HFFc6 (cell line): Measurements from ENCODE around the gene STAT5A. TPM values are rescaled to one million over a fixed set of nuclear protein-coding genes. Genes with fewer than 3 reads are reported as not detected.

Source experiments
- DNase-seq: peaks from one replicate; pipeline ENCODE4 v3.0.0-alpha.2; 2018
- H3K27ac Mint-ChIP-seq: 2 replicates; pipeline ENCODE4 v1.8.0; 2020; ENCODE audit warnings: mild to moderate bottlenecking, mixed read lengths
- H3K27me3 Mint-ChIP-seq: 2 replicates; pipeline ENCODE4 v1.8.0; 2021; ENCODE audit warnings: mild to moderate bottlenecking, moderate library complexity, mixed read lengths; ENCODE audit not compliant: insufficient read depth
- H3K36me3 Mint-ChIP-seq: 2 replicates; pipeline ENCODE4 v1.8.0; 2021; ENCODE audit warnings: low read depth, mixed read lengths
- H3K4me1 Mint-ChIP-seq: 2 replicates; pipeline ENCODE4 v1.8.0; 2020; ENCODE audit warnings: low read depth, mixed read lengths
- H3K4me3 Mint-ChIP-seq: 2 replicates; pipeline ENCODE4 v1.8.0; 2020; ENCODE audit warnings: mild to moderate bottlenecking, moderate library complexity, mixed read lengths
- H3K9me3 Mint-ChIP-seq: 2 replicates; pipeline ENCODE4 v1.8.0; 2020; ENCODE audit warnings: mild to moderate bottlenecking, mixed read lengths
- CTCF ChIP-seq: fragments of 200-600 bp; sonication (generic); IDR thresholded peaks from 2 replicates; pipeline ENCODE4 v1.5.0; 2021; ENCODE audit warnings: antibody characterized with exemption, mild to moderate bottlenecking
- total RNA-seq, 6 experiments: library from RNA; stranded (reverse); fragmentation: NEBNext Ultra II Directional; extraction: Animal tissue kit (Norgen Biotek cat#: 25700); gene quantifications; 2 replicates in 1 of 6; 3 replicates in 5 of 6; pipeline ENCODE4 v1.2.3, GENCODE V29; 2021

STAT5A gene
- total RNA-seq, 6 experiments from 2014 or later: 0.27 to 1.0 (median 0.53) TPM

DNA sequence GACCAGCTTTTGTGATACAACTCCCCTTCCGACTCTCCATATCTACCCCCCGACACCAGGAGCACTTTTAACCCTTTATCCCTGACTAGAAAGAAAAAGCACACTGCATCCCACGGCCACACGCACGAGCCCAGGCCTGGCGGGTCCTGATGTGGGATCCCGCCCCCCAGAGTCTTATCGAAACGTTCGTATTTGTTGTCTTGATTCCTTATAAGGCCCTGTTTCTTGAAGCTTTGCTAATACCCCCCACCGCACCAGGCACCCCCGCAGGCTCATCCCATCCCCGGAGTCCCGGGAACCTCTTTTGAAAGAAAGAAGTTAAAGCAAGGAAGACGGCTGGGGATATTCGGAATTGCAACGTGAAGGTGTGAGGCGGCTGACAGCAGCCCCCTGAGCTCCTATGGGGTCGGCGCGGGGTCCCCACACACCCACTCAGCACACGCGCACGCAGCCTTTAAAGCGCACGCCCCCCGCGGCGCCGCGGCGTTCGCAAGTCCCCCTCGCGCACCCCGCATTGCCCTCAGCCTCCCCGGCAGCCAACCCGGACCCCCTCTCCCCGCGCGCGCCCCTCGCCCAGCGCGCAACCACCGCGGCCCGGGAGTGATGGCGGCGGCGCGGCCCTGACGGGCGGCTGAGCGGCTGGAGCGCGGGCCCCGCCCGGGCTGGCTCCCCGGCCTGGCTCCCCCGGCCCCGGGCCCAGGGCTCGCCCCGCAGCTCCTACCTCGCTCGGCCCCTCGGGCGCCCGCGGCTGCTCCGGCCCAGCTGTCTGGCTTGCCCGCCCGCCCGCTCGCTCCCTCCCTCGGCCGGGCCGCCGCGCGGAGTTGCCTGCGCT, 12.6 kb upstream of the STAT5A start:
- peak overlapping the region; percentile 62 for H3K27ac Mint-ChIP-seq
- peaks cover 47% of the 10 kb centered on the region for H3K4me1 Mint-ChIP-seq
- H3K27me3 Mint-ChIP-seq: peaks cover 2% of the 10 kb centered on the region
- TF ChIP-seq CTCF: 0 out of 2 replicates have a peak, but pooled peaks have one; percentile 3
- no peaks in the 10 kb centered on the region for H3K36me3 Mint-ChIP-seq
- no peak for DNase-seq
- no peaks in the 10 kb centered on the region for H3K9me3 Mint-ChIP-seq
- H3K4me3 Mint-ChIP-seq: peak overlapping the region; percentile 93

DNA sequence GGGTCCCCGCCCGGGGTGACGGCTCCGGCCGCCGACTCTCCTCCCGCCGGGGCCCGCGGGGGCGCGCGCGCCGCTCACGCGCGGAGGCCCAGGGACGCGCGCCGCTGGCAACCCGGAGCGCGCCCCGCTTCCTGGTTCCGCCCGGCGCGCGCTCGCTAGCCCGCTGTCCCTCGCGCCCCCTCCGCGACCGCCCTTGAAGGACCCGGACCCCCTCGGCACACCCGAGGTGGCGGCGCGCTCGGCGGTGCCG, 12.0 kb upstream of the STAT5A start, which contains the start of gene STAT5B:
Gene STAT5B (minus strand): TSS at position 33 of the 250 bp plus-strand sequence. CDS start 44,264 bp downstream, outside the sequence.
- Mint-ChIP-seq H3K4me3 (peak within 1 kb of the TSS; percentile 93), H3K4me1 (peaks cover 44% of the 10 kb centered on the region), H3K27ac (peak within 1 kb of the TSS; percentile 70), H3K9me3 (no peaks in the 10 kb centered on the region), H3K27me3 (peaks cover 2% of the 10 kb centered on the region), H3K36me3 (no peaks in the 10 kb centered on the region)
- DNase-seq: no peak
- TF ChIP-seq CTCF: no peak

DNA sequence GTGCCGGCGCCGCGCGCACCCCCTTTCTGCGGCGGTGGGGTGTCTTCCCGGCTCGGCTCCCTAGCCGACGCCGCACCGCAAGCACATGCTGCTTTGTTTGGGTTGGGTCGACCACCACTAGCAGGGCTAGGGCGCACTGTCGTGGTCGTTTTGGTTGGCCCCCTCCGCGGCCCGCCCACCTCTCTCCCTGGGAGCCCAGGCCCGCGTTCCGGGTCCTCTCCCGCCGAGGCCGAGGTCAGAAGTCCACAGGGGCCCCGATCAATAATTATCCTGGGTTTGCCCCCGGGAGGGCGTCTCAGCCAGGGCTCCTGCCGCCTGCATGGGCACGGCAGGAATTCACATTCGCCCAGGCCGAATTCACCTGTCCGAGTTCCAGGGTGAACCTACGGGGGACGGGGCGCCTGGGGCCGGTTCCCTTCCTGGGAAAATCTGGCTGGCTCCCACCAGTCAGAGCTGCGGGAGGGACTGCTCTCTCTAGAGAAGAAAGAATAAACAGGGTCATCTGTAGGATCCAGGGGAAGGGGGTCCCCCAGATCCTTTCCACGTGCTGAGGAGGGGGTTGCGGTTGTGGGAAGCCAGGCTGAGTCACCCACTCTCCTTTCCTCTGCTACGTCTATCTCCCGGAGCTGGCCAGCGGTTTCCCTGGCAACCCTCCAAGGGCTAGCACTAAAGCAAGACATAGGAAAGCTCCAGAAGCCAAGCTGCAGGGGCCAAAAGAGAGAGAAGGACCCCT, 11.5 kb upstream of the STAT5A start:
- Mint-ChIP-seq H3K36me3 (no peaks in the 10 kb centered on the region), H3K4me3 (peak overlapping the region; percentile 85), H3K27me3 (peaks cover 2% of the 10 kb centered on the region), H3K27ac (peak overlapping the region; percentile 70), H3K9me3 (no peaks in the 10 kb centered on the region), H3K4me1 (peaks cover 44% of the 10 kb centered on the region)
- 0 out of 2 replicates have a peak, but pooled peaks have one; percentile 2 for TF ChIP-seq CTCF
- peak; percentile 78 for DNase-seq

- peak overlapping the region; percentile 70; the same call in 1 of the 2 replicates for H3K27ac Mint-ChIP-seq
- H3K4me1 Mint-ChIP-seq: peaks cover 42% of the 10 kb centered on the region
- no peaks in the 10 kb centered on the region for H3K36me3 Mint-ChIP-seq
- no peak for DNase-seq
- peak overlapping the region; percentile 85 for H3K4me3 Mint-ChIP-seq
- H3K9me3 Mint-ChIP-seq: no peaks in the 10 kb centered on the region
- no peak for TF ChIP-seq CTCF
- peaks cover 2% of the 10 kb centered on the region for H3K27me3 Mint-ChIP-seq
These were observed 11.0 kb upstream of the STAT5A start for GRCh38 chr17:42277342-42277712.

GRCh38 chr17:42279776-42280630, 8.3 kb upstream of the STAT5A start:
- Mint-ChIP-seq H3K9me3 (no peaks in the 10 kb centered on the region), H3K27me3 (peaks cover 7% of the 10 kb centered on the region), H3K4me1 (peaks cover 18% of the 10 kb centered on the region), H3K4me3 (no peak overlapping the region), H3K27ac (no peak overlapping the region), H3K36me3 (no peaks in the 10 kb centered on the region)
- no peak for TF ChIP-seq CTCF
- no peak for DNase-seq
